GM12801 (cell line): ENCODE data around the gene ME3.

Source experiments
- CTCF ChIP-seq: IDR thresholded peaks from one replicate; pipeline ENCODE4 v1.5.1; 2011; ENCODE audit warnings: control low read depth; ENCODE audit not compliant: insufficient read length; ENCODE audit errors: extremely low read depth

ME3 gene

GRCh38 chr11:86478348-86478747 lies 194.1 kb downstream of the ME3 start:
- TF ChIP-seq CTCF, result no peak

- no peak for TF ChIP-seq CTCF
Observed at GRCh38 chr11:86477495-86478155, 194.8 kb downstream of the ME3 start.

GRCh38 chr11:86476109-86476861 lies 196.1 kb downstream of the ME3 start:
- TF ChIP-seq CTCF, result no peak

- no peak for TF ChIP-seq CTCF
Observed at GRCh38 chr11:86475027-86475426, 197.4 kb downstream of the ME3 start.

GRCh38 chr11:86473991-86474833 lies 198.2 kb downstream of the ME3 start:
- TF ChIP-seq CTCF, result no peak

GRCh38 chr11:86469491-86470388 lies 202.7 kb downstream of the ME3 start:
- no peak for TF ChIP-seq CTCF

- TF ChIP-seq CTCF, result no peak
Observed at GRCh38 chr11:86468169-86468568, 204.2 kb downstream of the ME3 start.
